T-helper 1 cell treated with Interleukin-12 subunit alpha and Interleukin-12 subunit beta and Interleukin-4 antibody, amounts not matched to agents 30 μg/mL and 1 μg/mL, for 36 hours (primary cell): ENCODE results near the gene PABPC1L.

Source experiments
- H3K27ac Mint-ChIP-seq: one replicate; pipeline ENCODE4 v1.8.0; 2021; ENCODE audit warnings: mild to moderate bottlenecking, mixed read lengths
- H3K27me3 Mint-ChIP-seq: one replicate; pipeline ENCODE4 v1.8.0; 2021; ENCODE audit warnings: low read depth, mixed read lengths
- H3K36me3 Mint-ChIP-seq: one replicate; pipeline ENCODE4 v1.8.0; 2021; ENCODE audit warnings: low read depth, mixed read lengths
- H3K4me1 Mint-ChIP-seq: one replicate; pipeline ENCODE4 v1.8.0; 2021; ENCODE audit warnings: low read depth, mixed read lengths
- H3K4me3 Mint-ChIP-seq: one replicate; pipeline ENCODE4 v1.8.0; 2021; ENCODE audit warnings: mild to moderate bottlenecking, moderate library complexity, mixed read lengths
- H3K9me3 Mint-ChIP-seq: one replicate; pipeline ENCODE4 v1.8.0; 2021; ENCODE audit warnings: mixed read lengths

PABPC1L gene

GRCh38 chr20:44961011-44961869 lies 51.4 kb downstream of the PABPC1L start:
- H3K27ac Mint-ChIP-seq, result no peak overlapping the region
- H3K9me3 Mint-ChIP-seq, result no peaks in the 10 kb centered on the region
- no peaks in the 10 kb centered on the region for H3K27me3 Mint-ChIP-seq
- no peak overlapping the region for H3K4me3 Mint-ChIP-seq
- H3K4me1 Mint-ChIP-seq, result peaks cover 61% of the 10 kb centered on the region
- H3K36me3 Mint-ChIP-seq, result peaks cover 20% of the 10 kb centered on the region

DNA sequence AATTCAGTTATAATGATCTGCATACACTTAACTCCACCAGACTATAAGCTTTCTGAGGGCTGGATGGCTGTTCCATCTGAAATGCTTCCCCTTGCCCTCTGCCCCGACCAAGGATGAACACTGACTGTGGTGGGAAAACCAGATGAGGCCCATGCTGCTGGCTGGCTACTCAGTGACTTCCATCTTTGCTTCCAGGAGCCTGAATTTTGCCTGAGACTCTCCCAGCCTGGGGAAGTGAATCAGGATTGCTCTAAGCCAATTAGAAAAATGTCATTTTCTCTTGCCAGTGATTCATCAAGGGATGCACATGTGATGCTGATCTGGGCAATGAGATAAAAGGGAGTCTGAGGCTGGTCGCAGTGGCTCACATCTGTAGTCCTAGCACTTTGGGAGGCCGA lies 52.0 kb downstream of the PABPC1L start:
- Mint-ChIP-seq H3K27ac (no peak overlapping the region), H3K4me1 (peaks cover 56% of the 10 kb centered on the region), H3K4me3 (no peak overlapping the region), H3K9me3 (no peaks in the 10 kb centered on the region), H3K27me3 (no peaks in the 10 kb centered on the region), H3K36me3 (peaks cover 22% of the 10 kb centered on the region)

- H3K4me1 Mint-ChIP-seq, result peaks cover 56% of the 10 kb centered on the region
- no peak overlapping the region for H3K27ac Mint-ChIP-seq
- no peak overlapping the region for H3K4me3 Mint-ChIP-seq
- peaks cover 23% of the 10 kb centered on the region for H3K36me3 Mint-ChIP-seq
- H3K27me3 Mint-ChIP-seq, result no peaks in the 10 kb centered on the region
- H3K9me3 Mint-ChIP-seq, result no peaks in the 10 kb centered on the region
These were observed 52.6 kb downstream of the PABPC1L start for GRCh38 chr20:44962483-44962882.

DNA sequence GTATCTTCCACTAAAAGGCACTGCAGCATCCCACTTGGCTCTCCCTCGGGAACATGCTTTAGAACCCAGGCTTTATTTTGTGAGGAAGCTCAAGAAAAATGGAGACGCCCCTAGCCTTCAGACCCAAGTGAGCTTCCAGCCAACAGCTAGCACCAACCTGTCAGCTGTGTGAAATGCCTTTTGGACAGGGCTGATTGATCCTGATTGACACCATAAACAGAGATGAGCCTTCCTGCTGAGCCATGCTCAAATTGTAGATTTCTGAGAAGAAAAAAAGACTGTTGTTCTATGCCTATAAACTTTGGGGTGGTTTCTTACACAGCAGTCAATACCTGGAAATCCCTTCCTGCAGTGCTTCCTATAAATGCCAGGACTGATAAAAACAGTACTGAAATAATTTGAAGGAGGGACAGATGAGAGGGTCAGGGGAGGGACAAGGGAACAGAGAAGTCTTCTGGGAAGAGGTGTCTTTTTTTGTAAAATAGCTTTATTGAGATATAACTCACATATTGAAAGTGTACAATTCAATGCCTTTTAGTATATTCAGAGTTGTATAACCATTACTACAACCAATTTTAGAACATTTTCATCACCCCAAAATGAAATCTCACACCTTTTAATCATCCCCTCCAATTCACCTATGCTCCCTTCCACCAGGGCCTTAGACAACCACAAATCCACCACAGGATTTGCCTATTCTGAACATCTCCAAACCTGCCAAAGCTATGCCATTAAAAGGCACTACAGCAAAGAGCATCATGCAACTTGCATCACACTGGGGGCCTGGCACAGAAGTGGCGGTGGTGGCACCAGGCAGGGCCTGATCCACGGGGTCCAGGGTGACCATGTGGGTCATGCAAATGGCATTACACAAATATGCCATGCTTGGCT lies 53.7 kb downstream of the PABPC1L start:
- no peaks in the 10 kb centered on the region for H3K27me3 Mint-ChIP-seq
- peaks cover 24% of the 10 kb centered on the region for H3K36me3 Mint-ChIP-seq
- H3K4me3 Mint-ChIP-seq, result peak overlapping the region; percentile 37
- H3K4me1 Mint-ChIP-seq, result peaks cover 53% of the 10 kb centered on the region
- H3K9me3 Mint-ChIP-seq, result no peaks in the 10 kb centered on the region
- H3K27ac Mint-ChIP-seq, result peak overlapping the region; percentile 66

GRCh38 chr20:44965651-44966029 lies 55.8 kb downstream of the PABPC1L start:
- Mint-ChIP-seq H3K9me3 (no peaks in the 10 kb centered on the region), H3K4me1 (peaks cover 56% of the 10 kb centered on the region), H3K27me3 (no peaks in the 10 kb centered on the region), H3K36me3 (peaks cover 24% of the 10 kb centered on the region), H3K27ac (peak overlapping the region; percentile 76), H3K4me3 (peak overlapping the region; percentile 90)

GRCh38 chr20:44966030-44966961 lies 56.4 kb downstream of the PABPC1L start, which contains the start of gene STK4:
STK4 (plus strand) TSS chr20:44966512; CDS start chr20:44966569, 57 bp downstream.
- Mint-ChIP-seq H3K27me3 (no peaks in the 10 kb centered on the region), H3K4me3 (peak within 1 kb of the TSS; percentile 90), H3K36me3 (peaks cover 27% of the 10 kb centered on the region), H3K9me3 (no peaks in the 10 kb centered on the region), H3K4me1 (peaks cover 58% of the 10 kb centered on the region), H3K27ac (peak within 1 kb of the TSS; percentile 76)

GRCh38 chr20:44967207-44967807 lies 57.4 kb downstream of the PABPC1L start:
- no peaks in the 10 kb centered on the region for H3K27me3 Mint-ChIP-seq
- H3K27ac Mint-ChIP-seq, result peak overlapping the region; percentile 76
- H3K36me3 Mint-ChIP-seq, result peaks cover 27% of the 10 kb centered on the region
- no peaks in the 10 kb centered on the region for H3K9me3 Mint-ChIP-seq
- H3K4me1 Mint-ChIP-seq, result peaks cover 51% of the 10 kb centered on the region
- peak overlapping the region; percentile 90 for H3K4me3 Mint-ChIP-seq

- Mint-ChIP-seq H3K36me3 (peaks cover 42% of the 10 kb centered on the region), H3K27ac (peak overlapping the region; percentile 76), H3K4me1 (peaks cover 50% of the 10 kb centered on the region), H3K27me3 (no peaks in the 10 kb centered on the region), H3K9me3 (no peaks in the 10 kb centered on the region), H3K4me3 (peak overlapping the region; percentile 90)
These were observed 59.5 kb downstream of the PABPC1L start for GRCh38 chr20:44969300-44969894.

- H3K9me3 Mint-ChIP-seq, result no peaks in the 10 kb centered on the region
- H3K27ac Mint-ChIP-seq, result peak overlapping the region; percentile 91
- H3K4me3 Mint-ChIP-seq, result peak overlapping the region; percentile 79
- peaks cover 53% of the 10 kb centered on the region for H3K4me1 Mint-ChIP-seq
- no peaks in the 10 kb centered on the region for H3K27me3 Mint-ChIP-seq
- H3K36me3 Mint-ChIP-seq, result peaks cover 51% of the 10 kb centered on the region
These were observed 60.4 kb downstream of the PABPC1L start for GRCh38 chr20:44970243-44970757.

GRCh38 chr20:44973053-44973452 lies 63.2 kb downstream of the PABPC1L start:
- no peak overlapping the region for H3K4me3 Mint-ChIP-seq
- H3K9me3 Mint-ChIP-seq, result no peaks in the 10 kb centered on the region
- H3K27me3 Mint-ChIP-seq, result no peaks in the 10 kb centered on the region
- H3K4me1 Mint-ChIP-seq, result peaks cover 68% of the 10 kb centered on the region
- peaks cover 64% of the 10 kb centered on the region for H3K36me3 Mint-ChIP-seq
- peak overlapping the region; percentile 43 for H3K27ac Mint-ChIP-seq

- Mint-ChIP-seq H3K9me3 (no peaks in the 10 kb centered on the region), H3K27ac (no peak overlapping the region), H3K4me1 (peaks cover 59% of the 10 kb centered on the region), H3K4me3 (no peak overlapping the region), H3K36me3 (peaks cover 74% of the 10 kb centered on the region), H3K27me3 (no peaks in the 10 kb centered on the region)
These were observed 66.8 kb downstream of the PABPC1L start for GRCh38 chr20:44976698-44977097.

DNA sequence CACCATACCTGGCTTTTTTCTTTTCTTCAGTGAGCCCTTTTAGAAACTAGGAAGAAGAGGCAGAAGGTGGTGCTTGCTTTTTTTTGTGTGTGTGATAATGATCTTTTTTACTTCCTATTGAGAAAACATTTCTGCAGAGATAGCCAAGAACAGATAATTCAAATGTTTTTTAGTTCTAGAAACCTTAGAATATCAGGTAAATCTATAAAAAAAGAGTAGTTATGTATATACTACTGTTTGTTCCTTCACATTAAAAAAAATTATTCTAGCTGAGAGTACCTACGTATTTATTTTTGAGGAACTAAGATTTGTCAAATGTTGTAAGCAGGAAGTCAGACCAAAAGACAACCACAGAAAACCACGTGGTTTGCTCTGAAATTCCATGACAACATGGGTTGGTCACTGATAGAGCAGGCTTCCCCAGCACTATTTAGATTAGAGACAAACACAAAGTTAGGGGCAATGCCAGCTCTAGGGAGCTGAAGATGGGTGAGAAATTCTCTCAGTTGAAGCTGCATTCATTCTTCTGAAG lies 69.3 kb downstream of the PABPC1L start:
- Mint-ChIP-seq H3K4me3 (peak overlapping the region; percentile 80), H3K27me3 (no peaks in the 10 kb centered on the region), H3K9me3 (no peaks in the 10 kb centered on the region), H3K4me1 (peaks cover 56% of the 10 kb centered on the region), H3K27ac (peak overlapping the region; percentile 97), H3K36me3 (peaks cover 76% of the 10 kb centered on the region)
